Motor neuron (in vitro differentiated cells): ENCODE measurements around the gene ACAP2. TPM values are rescaled to one million over a fixed set of nuclear protein-coding genes. Genes with fewer than 3 reads are reported as not detected.

Source experiments
- ATAC-seq, 8 experiments: fragments of 200-7000 bp; cut with Tn5 transposase; replicated peaks in 6 of 8; 2 replicates each; pipeline ENCODE4 v1.8.0; 2021; ENCODE audit warnings: mild to moderate bottlenecking in 8 of 8, moderate library complexity in 8 of 8
- H3K27ac ChIP-seq, 2 donors: fragments of 250-450 bp; sonication (Bioruptor Pico); 2 replicates each; pipeline ENCODE4 v1.9.0; 2021; ENCODE audit warnings: antibody characterized with exemption in 2 of 2, mild to moderate bottlenecking in 2 of 2, moderate library complexity in 1 of 2
- H3K4me1 ChIP-seq, 2 donors: fragments of 250-450 bp; sonication (Bioruptor Pico); replicated peaks in 1 of 2; 2 replicates each; pipeline ENCODE4 v1.6.1; 2021; ENCODE audit warnings: antibody characterized with exemption in 2 of 2, mild to moderate bottlenecking in 2 of 2, moderate library complexity in 1 of 2
- H3K4me3 ChIP-seq, 5 donors: fragments of 250-450 bp; sonication (Bioruptor Pico); 2 replicates each; pipeline ENCODE4 v1.9.0; 2021; ENCODE audit warnings: antibody characterized with exemption in 5 of 5, mild to moderate bottlenecking in 5 of 5, moderate library complexity in 4 of 5
- WGBS, 10 experiments: fragments of 450-650 bp; shearing (Covaris generic); methylation state at CpG; one replicate each; pipeline ENCODE4 v1.0.0; 2022; 5-methylcytosine and 5-hydroxymethylcytosine counted together
- in situ Hi-C, 9 experiments: fragments of 400-800 bp; cut with MboI; loops; one replicate each; pipeline ENCODE4 v1.15.0; 2021; ENCODE audit warnings: low sequenced_read_pairs in 9 of 9, low pct_unique_long_range_greater_than_20kb in 2 of 9; ENCODE audit not compliant: unreplicated experiment in 9 of 9
- total RNA-seq, 8 experiments: library from RNA; unstranded; fragments of 300-600 nt; gene quantifications; 2 replicates each; pipeline versions ENCODE4 v1.2.3 to v1.2.4, GENCODE V29; 2022

Gene ACAP2
- total RNA-seq, 8 experiments from 2014 or later, result 35.8 to 75.8 (median 52.7) TPM

DNA sequence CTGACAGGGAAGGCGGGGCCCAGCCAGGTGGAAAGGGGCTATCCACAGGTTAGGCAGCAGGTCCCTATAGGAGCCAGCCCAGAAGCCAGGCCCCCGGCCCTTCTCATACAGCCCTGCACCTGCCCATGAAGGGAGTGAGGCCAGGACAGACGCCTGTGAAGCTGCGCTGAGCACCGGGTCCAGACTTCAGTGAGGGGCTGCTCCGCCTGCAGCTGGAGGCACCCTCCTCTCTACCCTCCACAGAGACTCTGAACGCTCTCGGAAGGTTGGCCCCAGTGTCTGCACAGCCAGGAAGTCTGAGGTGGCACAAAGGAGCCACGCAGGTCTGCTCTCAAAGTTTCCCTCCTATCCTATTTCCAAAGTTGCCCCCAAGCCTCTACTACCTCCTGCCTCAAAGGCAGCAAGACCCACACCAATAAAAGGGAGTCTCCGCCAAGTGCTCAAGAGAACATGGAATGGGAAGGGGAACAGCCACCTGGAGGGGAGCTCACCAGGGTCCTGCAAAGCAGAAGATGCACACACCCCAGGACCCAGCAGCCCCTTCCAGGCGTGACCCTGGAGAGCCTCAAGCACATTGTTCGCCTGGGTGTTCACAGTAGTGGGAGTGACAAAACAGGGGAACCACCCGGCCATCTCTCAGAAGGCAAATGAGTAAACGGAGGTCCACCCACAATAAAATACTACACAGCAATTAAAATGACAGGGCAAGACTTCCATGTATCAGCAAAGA lies 191.3 kb downstream of the ACAP2 start:
- WGBS, 10 experiments, result 0 to 100% (median 60%) methylated on average over 1 to 4 of the region's 14 CpGs; no CpG with 5 or more reads in 2 of the 10 experiments
- ATAC-seq, result peak in 2 of 8 experiments; percentile 50 to 73
- Histone ChIP-seq H3K27ac (no peak overlapping the region), H3K4me1 (peaks cover 35 to 45% of the 10 kb centered on the region in 2 donors), H3K4me3 (no peak overlapping the region)
- in situ Hi-C loops, result loop anchor here in 8 of 9 experiments (10.0 to 25.0 kb wide), 4 partner anchors 286 to 577 kb away; partner anchors contain the start of genes FAM43A (in 7 of the 8), PPP1R2 (in 2 of the 8) and LSG1 (in 1 of the 8)

DNA sequence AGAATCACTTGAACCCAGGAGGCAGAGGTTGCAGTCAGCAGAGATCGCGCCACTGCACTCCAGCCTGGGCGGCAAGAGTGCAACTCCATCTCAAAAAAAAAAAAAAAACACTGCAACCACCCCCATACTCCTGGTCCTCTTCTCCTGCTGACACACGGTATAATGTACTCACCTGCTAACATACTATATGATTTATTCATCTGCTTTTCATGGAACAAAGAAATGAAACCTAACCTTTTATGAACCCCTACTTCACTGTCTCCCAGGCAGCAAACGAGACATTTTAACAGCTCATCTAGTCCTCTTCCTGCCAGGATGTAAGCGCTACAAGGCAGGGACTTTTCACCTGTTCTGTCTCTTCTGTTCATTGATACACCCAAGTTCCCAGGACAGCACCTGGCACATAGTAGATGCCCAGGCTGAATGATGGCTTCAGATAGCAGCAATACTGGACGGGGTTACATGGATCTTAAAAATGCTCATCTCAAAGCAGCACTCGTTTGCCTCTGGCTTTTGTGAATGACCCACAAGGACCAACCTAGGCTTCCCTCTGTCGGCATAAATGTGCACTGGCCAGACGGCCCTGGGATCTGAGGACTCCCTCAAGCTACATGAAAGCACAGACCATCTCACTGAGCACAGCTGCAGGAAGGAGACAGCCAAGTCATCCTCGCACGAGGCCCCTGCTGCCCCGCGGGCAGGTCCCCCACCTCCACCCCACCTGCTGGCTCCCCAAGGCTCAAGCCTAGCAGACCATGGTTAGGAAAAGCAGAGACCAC lies 192.2 kb downstream of the ACAP2 start:
- H3K4me3 ChIP-seq, result no peak overlapping the region
- no peak overlapping the region for H3K27ac ChIP-seq
- WGBS, 10 experiments, result 70 to 100% (median 89%) methylated on average over 1 to 8 of the region's 14 CpGs

DNA sequence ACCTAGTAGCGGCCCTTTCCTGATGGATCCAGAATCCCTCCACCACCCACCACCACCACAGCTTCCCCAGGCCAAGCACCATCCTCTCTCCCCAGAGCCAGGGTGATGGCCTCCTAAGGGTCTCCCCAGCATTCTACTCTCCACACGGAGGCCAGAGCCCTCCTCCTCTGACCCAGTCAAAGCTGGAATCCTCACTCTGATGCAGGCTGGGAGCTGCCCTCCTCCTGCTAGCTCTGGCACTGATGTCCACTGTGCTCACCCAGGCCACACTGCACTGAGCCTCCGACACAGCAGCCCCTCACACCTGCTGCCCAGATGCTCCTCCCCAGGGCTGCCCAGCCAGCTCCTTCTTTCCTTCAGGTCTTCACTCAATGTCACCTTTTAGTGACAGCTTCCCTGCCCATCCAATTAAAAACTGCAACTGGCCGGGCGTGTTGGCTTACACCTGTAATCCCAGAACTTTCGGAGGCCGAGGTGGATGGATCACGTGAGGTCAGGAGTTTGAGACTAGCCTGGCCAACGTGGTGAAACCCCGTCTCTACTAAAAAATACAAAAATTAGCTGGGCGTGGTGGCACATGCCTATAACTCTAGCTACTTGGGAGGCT lies 192.9 kb downstream of the ACAP2 start:
- 78 to 100% (median 91%) methylated on average over 1 to 7 of the region's 11 CpGs; no CpG with 5 or more reads in 2 of the 10 experiments for WGBS, 10 experiments
- in situ Hi-C loops, result loop anchor here in 8 of 9 experiments (10.0 to 25.0 kb wide), 5 partner anchors 263 to 575 kb away; partner anchors contain the start of genes FAM43A (in 7 of the 8), PPP1R2 (in 2 of the 8) and LSG1 (in 1 of the 8)
- no peak overlapping the region for H3K27ac ChIP-seq

More for the DNA sequence above, 192.2 kb downstream of the ACAP2 start:
- ATAC-seq, result peak in 5 of 8 experiments; percentile 25 to 50 (median 32)
- peaks cover 35 to 45% of the 10 kb centered on the region in 2 donors for H3K4me1 ChIP-seq
- in situ Hi-C loops, result loop anchor here in 8 of 9 experiments (10.0 to 25.0 kb wide), 4 partner anchors 287 to 576 kb away; partner anchors contain the start of genes FAM43A (in 7 of the 8), PPP1R2 (in 2 of the 8) and LSG1 (in 1 of the 8)

GRCh38 chr3:195249057-195249770 lies 193.6 kb downstream of the ACAP2 start:
- 80 to 100% (median 94%) methylated on average over 1 to 13 of the region's 21 CpGs; no CpG with 5 or more reads in 2 of the 10 experiments for WGBS, 10 experiments
- Histone ChIP-seq H3K4me1 (peaks cover 35 to 45% of the 10 kb centered on the region in 2 donors), H3K4me3 (no peak overlapping the region), H3K27ac (no peak overlapping the region)
- ATAC-seq, result no peak
- in situ Hi-C loops, result loop anchor here in 2 of 9 experiments (25.0 kb wide), 1 partner anchor 262 kb away; no protein-coding TSS in a partner anchor

More for the DNA sequence above, 192.9 kb downstream of the ACAP2 start:
- peak in 1 of 8 experiments; percentile 14 for ATAC-seq
- Histone ChIP-seq H3K4me1 (peaks cover 35 to 45% of the 10 kb centered on the region in 2 donors), H3K4me3 (no peak overlapping the region)

DNA sequence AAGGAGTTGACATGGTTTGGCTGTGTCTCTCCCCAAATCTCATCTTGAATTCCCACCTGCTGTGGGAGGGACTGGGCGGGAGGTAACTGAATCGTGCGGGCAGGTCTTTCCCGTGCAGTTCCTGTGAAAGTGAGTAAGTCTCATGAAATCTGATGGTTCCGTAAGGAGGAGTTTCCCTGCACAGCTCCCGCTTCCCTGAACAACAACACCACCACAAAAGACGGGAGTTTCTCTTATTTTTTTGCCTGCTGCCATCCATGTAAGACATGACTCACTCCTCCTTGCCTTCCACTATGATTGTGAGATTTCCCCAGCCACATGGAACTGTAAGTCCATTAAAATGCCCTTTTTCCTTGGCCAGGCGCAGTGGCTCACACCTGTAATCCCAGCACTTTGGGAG lies 194.5 kb downstream of the ACAP2 start:
- 83 to 100% (median 93%) methylated on average over 1 to 6 of the region's 8 CpGs; no CpG with 5 or more reads in 3 of the 10 experiments for WGBS, 10 experiments
- no peak overlapping the region for H3K4me3 ChIP-seq
- ATAC-seq, result no peak
- H3K27ac ChIP-seq, result no peak overlapping the region
- peaks cover 36 to 39% of the 10 kb centered on the region in 2 donors for H3K4me1 ChIP-seq
- in situ Hi-C loops, result loop anchor here in 2 of 9 experiments (25.0 kb wide), 1 partner anchor 261 kb away; no protein-coding TSS in a partner anchor

DNA sequence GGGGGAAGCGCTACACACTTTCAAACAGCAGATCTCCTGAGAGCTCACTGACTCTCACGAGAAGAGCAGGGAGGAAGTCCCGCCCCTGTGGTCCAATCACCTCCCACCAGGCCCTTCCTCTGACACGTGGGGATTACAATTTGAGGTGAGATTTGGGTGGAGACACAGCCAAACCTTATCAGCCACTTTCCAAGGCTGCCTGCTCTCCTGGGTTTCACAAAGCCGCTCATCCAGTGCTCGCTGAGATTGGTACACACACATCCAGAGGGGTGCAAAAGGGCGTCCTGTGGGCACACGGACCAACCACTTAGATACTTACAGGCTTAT lies 195.0 kb downstream of the ACAP2 start:
- WGBS, 10 experiments, result 33 to 93% (median 83%) methylated on average over 1 to 4 of the region's 8 CpGs; no CpG with 5 or more reads in 7 of the 10 experiments
- H3K27ac ChIP-seq, result no peak overlapping the region
- no peak overlapping the region for H3K4me3 ChIP-seq
- in situ Hi-C loops, result loop anchor here in 2 of 9 experiments (25.0 kb wide), 1 partner anchor 261 kb away; no protein-coding TSS in a partner anchor
- no peak for ATAC-seq
- peaks cover 31 to 35% of the 10 kb centered on the region in 2 donors for H3K4me1 ChIP-seq

GRCh38 chr3:195247086-195247862 lies 195.5 kb downstream of the ACAP2 start:
- ATAC-seq, result no peak
- H3K4me1 ChIP-seq, result peaks cover 26 to 29% of the 10 kb centered on the region in 2 donors
- no peak overlapping the region for H3K27ac ChIP-seq
- in situ Hi-C loops, result loop anchor here in 2 of 9 experiments (25.0 kb wide), 1 partner anchor 260 kb away; no protein-coding TSS in a partner anchor
- H3K4me3 ChIP-seq, result no peak overlapping the region
- WGBS, 10 experiments, result 87 to 100% (median 94%) methylated on average over 3 to 16 of the region's 24 CpGs; no CpG with 5 or more reads in 1 of the 10 experiments

- no peak overlapping the region for H3K27ac ChIP-seq
- no peak overlapping the region for H3K4me3 ChIP-seq
- in situ Hi-C loops, result loop anchor here in 2 of 9 experiments (25.0 kb wide), 1 partner anchor 259 kb away; no protein-coding TSS in a partner anchor
- 50 to 100% (median 93%) methylated on average over 1 to 6 of the region's 9 CpGs; no CpG with 5 or more reads in 2 of the 10 experiments for WGBS, 10 experiments
- H3K4me1 ChIP-seq, result peaks cover 19 to 22% of the 10 kb centered on the region in 2 donors
- no peak for ATAC-seq
Measured at GRCh38 chr3:195246581-195246995, 196.2 kb downstream of the ACAP2 start.

DNA sequence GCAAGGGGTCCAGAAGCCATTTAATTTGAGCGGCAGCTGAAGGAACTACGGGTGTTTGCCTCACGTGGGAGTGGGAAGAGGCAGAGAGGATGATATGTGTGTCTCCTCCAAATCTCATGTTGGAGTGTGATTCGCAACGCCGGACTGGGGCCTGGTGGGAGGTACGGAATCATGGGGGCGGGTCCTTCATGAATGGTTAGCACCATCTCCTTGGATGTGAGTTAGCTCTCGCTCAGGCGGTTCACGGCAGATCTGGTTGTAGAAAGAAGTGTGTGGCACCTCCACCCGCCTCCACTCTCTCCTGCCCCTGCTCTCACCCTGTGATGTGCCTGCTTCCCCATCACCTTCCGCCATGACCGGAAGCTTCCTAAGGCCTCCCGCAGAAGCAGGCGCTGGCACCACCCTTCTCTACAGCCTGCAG lies 197.3 kb downstream of the ACAP2 start:
- no peak overlapping the region for H3K27ac ChIP-seq
- ATAC-seq, result no peak
- in situ Hi-C loops, result loop anchor here in 2 of 9 experiments (25.0 kb wide), 1 partner anchor 258 kb away; no protein-coding TSS in a partner anchor
- no peak overlapping the region for H3K4me3 ChIP-seq
- H3K4me1 ChIP-seq, result peaks cover 8 to 12% of the 10 kb centered on the region in 2 donors
- WGBS, 10 experiments, result 95 to 100% (median 98%) methylated on average over 1 to 15 of the region's 16 CpGs; no CpG with 5 or more reads in 6 of the 10 experiments

DNA sequence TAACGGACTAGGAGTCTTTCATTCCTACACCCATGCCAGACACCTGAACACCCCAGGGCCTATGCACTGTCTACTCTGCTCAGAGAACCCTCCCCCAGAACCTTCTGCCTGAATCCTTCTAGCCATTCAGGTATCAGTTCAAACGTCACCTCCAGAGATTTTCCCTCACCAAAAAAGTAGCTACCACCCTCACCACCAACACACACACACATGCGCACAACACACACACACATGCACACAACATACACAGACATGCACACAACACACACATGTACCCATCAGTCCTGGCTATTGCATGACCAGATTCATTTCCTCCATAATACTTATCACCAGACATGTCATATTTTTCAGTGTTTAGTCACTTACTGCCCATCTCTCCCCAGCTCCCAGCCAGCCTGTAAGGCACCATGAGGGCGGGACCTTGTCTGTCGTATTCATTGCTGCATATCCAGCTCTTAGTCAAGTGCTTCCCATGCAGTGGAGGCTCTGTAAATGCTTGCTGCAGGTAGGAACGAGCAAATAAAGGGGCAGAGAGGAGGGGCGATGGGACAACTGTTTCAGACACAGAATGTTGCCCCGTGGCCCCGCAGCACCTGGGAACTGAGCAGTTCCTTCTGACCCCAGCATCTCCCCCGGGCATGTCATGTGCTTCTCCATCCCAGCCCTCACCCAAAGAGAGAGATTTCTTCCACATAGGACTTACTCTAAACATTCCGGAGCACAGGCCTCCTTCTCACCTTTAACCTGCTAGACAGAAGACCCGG lies 201.0 kb downstream of the ACAP2 start:
- Histone ChIP-seq H3K27ac (no peak overlapping the region), H3K4me1 (peaks cover 0 to 7% of the 10 kb centered on the region in 2 donors), H3K4me3 (no peak overlapping the region)
- peak; percentile 18 to 73 (median 55) for ATAC-seq
- in situ Hi-C loops, result loop anchor here in 2 of 9 experiments (25.0 kb wide), 1 partner anchor 254 kb away; no protein-coding TSS in a partner anchor
- WGBS, 10 experiments, result 0 to 100% (median 90%) methylated on average over 1 to 9 of the region's 12 CpGs; no CpG with 5 or more reads in 1 of the 10 experiments
